HEK293 (cell line): ENCODE measurements around the gene SMAD2.

ENCODE experiments used
- CTCF ChIA-PET: fragments of 350-600 bp; formaldehyde crosslinking; extraction: SDS; loops from one replicate; lab custom pipeline; 2021; ENCODE audit warnings: antibody characterized with exemption; lab: Yijun Ruan, JAX
- POLR2A ChIA-PET: fragments of 300-600 bp; formaldehyde crosslinking; extraction: SDS; loops from one replicate; lab custom pipeline; 2020; ENCODE audit warnings: antibody characterized with exemption, inconsistent platforms; lab: Yijun Ruan, JAX
- H3K27ac ChIP-seq: fragments of 200-500 bp; sonication (Bioruptor generic); 2 replicates; pipeline ENCODE4 v1.5.1; 2014; ENCODE audit warnings: low read depth, low read length, control low read depth, inconsistent platforms; ENCODE audit errors: extremely low read depth
- H3K36me3 ChIP-seq, 2 experiments: fragments of 200-500 bp in 1 of 2; sonication (Bioruptor generic) in 1 of 2; 1 replicate in 1 of 2; 2 replicates in 1 of 2; pipeline ENCODE4 v1.5.1; 2014 to 2017; ENCODE audit warnings: inconsistent platforms in 2 of 2, low read length in 2 of 2; ENCODE audit not compliant: control insufficient read depth in 2 of 2, insufficient read depth in 1 of 2
- H3K4me1 ChIP-seq: fragments of 200-500 bp; sonication (Bioruptor generic); 2 replicates; pipeline ENCODE4 v1.5.1; 2014; ENCODE audit warnings: mild to moderate bottlenecking, low read length, inconsistent platforms; ENCODE audit not compliant: control insufficient read depth, insufficient read depth
- H3K4me3 ChIP-seq: 2 replicates; pipeline ENCODE4 v1.5.1; 2011; ENCODE audit warnings: low read depth, mild to moderate bottlenecking, control low read depth, low read length, moderate library complexity
- H3K9me3 ChIP-seq: fragments of 200-500 bp; sonication (Bioruptor generic); 2 replicates; pipeline ENCODE4 v1.5.1; 2014; ENCODE audit warnings: low read depth, low read length, inconsistent platforms; ENCODE audit not compliant: control insufficient read depth, insufficient read depth
- EGR2 ChIP-seq: fragments of 450-650 bp; formaldehyde crosslinking; IDR thresholded peaks from 2 replicates; pipeline ENCODE4 v1.5.1; 2016; ENCODE audit warnings: low read depth, missing biosample characterization, missing genetic modification characterization
- SP2 ChIP-seq: fragments of 450-650 bp; formaldehyde crosslinking; IDR thresholded peaks from 2 replicates; pipeline ENCODE4 v1.5.1; 2016; ENCODE audit warnings: missing biosample characterization, missing genetic modification characterization
- TRIM28 ChIP-seq: IDR thresholded peaks from 2 replicates; pipeline ENCODE4 v1.6.1; 2011; ENCODE audit warnings: low read length, control low read depth, borderline replicate concordance
- ZBTB48 ChIP-seq: fragments of 450-650 bp; formaldehyde crosslinking; IDR thresholded peaks from 2 replicates; pipeline ENCODE4 v1.5.1; 2016; ENCODE audit warnings: missing biosample characterization, missing genetic modification characterization
- ZFHX2 ChIP-seq: fragments of 450-650 bp; formaldehyde crosslinking; conservative IDR thresholded peaks from 2 replicates; pipeline ENCODE4 v1.5.1; 2016; ENCODE audit warnings: missing biosample characterization, missing genetic modification characterization
- ZFP69B ChIP-seq: fragments of 450-650 bp; formaldehyde crosslinking; IDR thresholded peaks from 2 replicates; pipeline ENCODE4 v1.5.1; 2016; ENCODE audit warnings: missing biosample characterization, missing genetic modification characterization
- ZNF112 ChIP-seq: fragments of 450-650 bp; formaldehyde crosslinking; IDR thresholded peaks from 2 replicates; pipeline ENCODE4 v1.5.0; 2017; ENCODE audit warnings: missing biosample characterization, missing genetic modification characterization
- ZNF302 ChIP-seq: fragments of 450-650 bp; formaldehyde crosslinking; IDR thresholded peaks from 2 replicates; pipeline ENCODE4 v1.5.1; 2016; ENCODE audit warnings: missing biosample characterization, missing genetic modification characterization, low read depth
- ZNF488 ChIP-seq: fragments of 450-650 bp; formaldehyde crosslinking; IDR thresholded peaks from 2 replicates; pipeline ENCODE4 v1.5.1; 2016; ENCODE audit warnings: missing biosample characterization, missing genetic modification characterization
- ZNF530 ChIP-seq: fragments of 450-650 bp; formaldehyde crosslinking; IDR thresholded peaks from 2 replicates; pipeline ENCODE4 v1.5.1; 2016; ENCODE audit warnings: low read depth, missing biosample characterization, missing genetic modification characterization
- ZNF548 ChIP-seq: fragments of 450-650 bp; formaldehyde crosslinking; IDR thresholded peaks from 2 replicates; pipeline ENCODE4 v1.5.1; 2016; ENCODE audit warnings: missing biosample characterization, missing genetic modification characterization
- ZNF596 ChIP-seq: fragments of 450-650 bp; IDR thresholded peaks from 2 replicates; pipeline ENCODE4 v1.5.0; 2018; ENCODE audit warnings: missing biosample characterization, mild to moderate bottlenecking, missing genetic modification characterization, moderate library complexity
- ZNF76 ChIP-seq: fragments of 450-650 bp; formaldehyde crosslinking; IDR thresholded peaks from 2 replicates; pipeline ENCODE4; 2016; ENCODE audit warnings: low read depth, missing biosample characterization, missing genetic modification characterization, borderline replicate concordance
- ZNF776 ChIP-seq: fragments of 450-650 bp; formaldehyde crosslinking; IDR thresholded peaks from 2 replicates; pipeline ENCODE4 v1.5.0; 2017; ENCODE audit warnings: missing biosample characterization, missing genetic modification characterization, borderline replicate concordance
- ZNF792 ChIP-seq: fragments of 450-650 bp; formaldehyde crosslinking; IDR thresholded peaks from 2 replicates; pipeline ENCODE4 v1.5.1; 2016; ENCODE audit warnings: missing biosample characterization, missing genetic modification characterization
- ZNF830 ChIP-seq: fragments of 450-650 bp; IDR thresholded peaks from 2 replicates; pipeline ENCODE4 v1.5.0; 2018; ENCODE audit warnings: missing biosample characterization, missing genetic modification characterization, low read depth, mild to moderate bottlenecking, moderate library complexity
- ZSCAN30 ChIP-seq: fragments of 450-650 bp; IDR thresholded peaks from 2 replicates; pipeline ENCODE4 v1.5.1; 2018; ENCODE audit warnings: missing biosample characterization, mild to moderate bottlenecking, missing genetic modification characterization, moderate library complexity

SMAD2 gene

GRCh38 chr18:47795434-47795814 lies 135.0 kb downstream of the SMAD2 start:
- ChIA-PET POLR2A (no interaction called here), CTCF (interaction anchor here (0.6 to 1.3 kb wide), 3 partner anchors 23 to 1648 kb away, joined by 3 to 4 read pairs (median 3); no protein-coding TSS in a partner anchor)
- no peak overlapping the region for H3K27ac ChIP-seq
- no peaks in the 10 kb centered on the region for H3K4me1 ChIP-seq
- no peak for TF ChIP-seq ZNF776 (tag by site-specific recombination)
- no peaks in the 10 kb centered on the region for H3K9me3 ChIP-seq
- H3K36me3 ChIP-seq, result no peaks in the 10 kb centered on the region
- no peak overlapping the region for H3K4me3 ChIP-seq

GRCh38 chr18:47794725-47795433 lies 135.6 kb downstream of the SMAD2 start:
- H3K9me3 ChIP-seq, result no peaks in the 10 kb centered on the region
- ChIA-PET POLR2A (no interaction called here), CTCF (interaction anchor here (0.6 to 1.3 kb wide), 3 partner anchors 22 to 1648 kb away, joined by 3 to 4 read pairs (median 3); no protein-coding TSS in a partner anchor)
- TF ChIP-seq TRIM28, result no peak
- no peak for TF ChIP-seq ZNF112 (tag by site-specific recombination)
- TF ChIP-seq ZNF792 (tag by site-specific recombination), result no peak
- no peak for TF ChIP-seq ZNF830 (tag by site-specific recombination)
- H3K36me3 ChIP-seq, result no peaks in the 10 kb centered on the region
- H3K4me1 ChIP-seq, result no peaks in the 10 kb centered on the region
- no peak overlapping the region for H3K4me3 ChIP-seq
- no peak overlapping the region for H3K27ac ChIP-seq

DNA sequence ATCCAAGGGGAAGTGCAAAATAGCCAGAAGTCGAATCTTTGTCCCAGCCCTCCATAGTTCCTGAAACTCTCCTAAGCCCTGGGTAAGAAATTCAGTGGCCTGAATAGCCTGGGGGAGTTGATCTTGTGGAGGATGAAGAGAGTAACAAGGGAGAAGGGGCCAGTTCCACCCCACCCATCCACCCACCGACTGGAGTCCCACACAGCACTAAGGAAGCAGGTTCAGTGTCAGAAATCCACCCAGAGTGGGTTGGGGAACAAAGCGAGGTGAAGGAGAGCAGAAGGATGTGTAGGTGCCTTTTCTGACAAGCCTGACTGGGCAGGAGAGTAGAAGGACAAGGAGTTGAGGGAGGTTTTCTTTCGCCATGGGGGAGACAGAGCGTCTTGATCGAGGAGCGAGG lies 136.8 kb downstream of the SMAD2 start:
- CTCF ChIA-PET, result no interaction called here
- Histone ChIP-seq H3K27ac (no peak overlapping the region), H3K9me3 (no peaks in the 10 kb centered on the region), H3K4me1 (no peaks in the 10 kb centered on the region), H3K36me3 (no peaks in the 10 kb centered on the region), H3K4me3 (no peak overlapping the region)
- no peak for TF ChIP-seq ZNF302
- no peak for TF ChIP-seq ZNF488 (tag by site-specific recombination)
- TF ChIP-seq EGR2 (tag by site-specific recombination), result peak; percentile 83
- peak; percentile 78 for TF ChIP-seq ZFHX2 (tag by site-specific recombination)
- POLR2A ChIA-PET, result no interaction called here

GRCh38 chr18:47791461-47791985 lies 138.9 kb downstream of the SMAD2 start:
- Histone ChIP-seq H3K4me3 (no peak overlapping the region), H3K27ac (no peak overlapping the region), H3K4me1 (no peaks in the 10 kb centered on the region), H3K36me3 (no peaks in the 10 kb centered on the region), H3K9me3 (no peaks in the 10 kb centered on the region)
- TF ChIP-seq ZNF76 (tag by site-specific recombination) (no peak), ZBTB48 (tag by site-specific recombination) (no peak), ZNF530 (tag by site-specific recombination) (no peak), ZNF596 (tag by site-specific recombination) (no peak), ZSCAN30 (tag by site-specific recombination) (no peak), ZNF548 (tag by site-specific recombination) (no peak), SP2 (tag by site-specific recombination) (no peak), ZFP69B (no peak)
- POLR2A ChIA-PET, result interaction anchor here (0.6 kb wide), 1 partner anchor 46 kb away, joined by 6 read pairs; no protein-coding TSS in a partner anchor
- CTCF ChIA-PET, result interaction anchor here (1.1 to 2.0 kb wide), 2 partner anchors 19 to 35 kb away, joined by 3 to 6 read pairs; no protein-coding TSS in a partner anchor
